Type B pancreatic cell (in vitro differentiated cells): ENCODE results near the gene ZNF335. TPM values are rescaled to one million over a fixed set of nuclear protein-coding genes. Genes with fewer than 3 reads are reported as not detected.

Experiments used
- DNase-seq: peaks from one replicate; pipeline ENCODE4 v3.0.0; 2021; ENCODE audit warnings: mixed read lengths; ENCODE audit not compliant: unreplicated experiment; ENCODE audit errors: extremely low spot score
- H3K27ac Mint-ChIP-seq: 2 replicates; pipeline ENCODE4 v1.8.0; 2021; ENCODE audit warnings: mild to moderate bottlenecking, mixed read lengths
- H3K27me3 Mint-ChIP-seq: 2 replicates; pipeline ENCODE4 v1.8.0; 2021; ENCODE audit warnings: mixed read lengths
- H3K36me3 Mint-ChIP-seq: 2 replicates; pipeline ENCODE4 v1.8.0; 2021; ENCODE audit warnings: mixed read lengths
- H3K4me1 Mint-ChIP-seq: one replicate; pipeline ENCODE4 v1.8.0; 2021; ENCODE audit warnings: mixed read lengths; ENCODE audit not compliant: unreplicated experiment
- H3K4me3 Mint-ChIP-seq: 2 replicates; pipeline ENCODE4 v1.8.0; 2021; ENCODE audit warnings: mild to moderate bottlenecking, mixed read lengths
- H3K9me3 Mint-ChIP-seq: 2 replicates; pipeline ENCODE4 v1.8.0; 2021; ENCODE audit warnings: mixed read lengths
- CTCF ChIP-seq: fragments of 200-600 bp; sonication (generic); conservative IDR thresholded peaks from 2 replicates; pipeline ENCODE4 v1.5.0; 2021; ENCODE audit warnings: antibody characterized with exemption, mild to moderate bottlenecking
- total RNA-seq: library from RNA; stranded (reverse); gene quantifications from 2 replicates; pipeline ENCODE4 v1.2.1, GENCODE V29; 2021; ENCODE audit warnings: low replicate concordance

Gene ZNF335
- total RNA-seq, 1 donor from 2014 or later, result 19.9 TPM

DNA sequence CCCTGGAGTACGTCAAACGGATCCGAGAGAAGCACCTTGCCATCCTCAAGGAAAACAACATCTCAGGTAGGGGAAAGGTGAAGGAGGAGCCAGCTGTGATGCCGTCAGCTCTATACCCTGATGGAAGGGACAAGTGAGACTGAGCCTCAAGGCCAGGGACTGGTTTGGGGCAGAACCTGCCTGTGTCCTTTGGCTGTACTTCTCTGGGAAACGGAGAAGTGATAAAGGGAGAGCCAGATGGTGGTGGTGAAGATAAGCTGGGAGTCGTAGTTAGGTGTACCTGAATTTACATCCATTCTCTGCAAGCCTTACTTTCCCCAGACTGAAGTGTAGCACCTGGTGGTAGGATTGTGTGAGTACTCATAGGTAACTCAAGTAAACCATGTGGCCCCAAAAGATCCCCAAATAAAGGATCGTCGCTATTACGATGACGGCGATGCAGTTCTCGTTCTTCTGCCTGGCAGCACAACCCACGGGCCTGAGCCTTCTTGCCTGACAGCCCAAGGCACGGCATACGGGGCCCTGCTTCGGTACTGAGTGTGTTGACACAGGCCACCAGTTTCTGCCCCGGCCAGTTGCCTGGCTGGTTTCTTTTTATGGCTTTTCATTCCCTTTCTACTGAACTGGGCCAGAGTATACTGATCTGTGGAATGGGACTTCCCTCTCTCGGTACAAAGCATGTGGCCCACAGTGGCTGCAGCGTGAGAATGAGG, 26.9 kb downstream of the ZNF335 start:
- TF ChIP-seq CTCF, result no peak
- Mint-ChIP-seq H3K9me3 (no peaks in the 10 kb centered on the region), H3K27ac (no peak overlapping the region), H3K4me1 (no peaks in the 10 kb centered on the region), H3K27me3 (no peaks in the 10 kb centered on the region), H3K4me3 (no peak overlapping the region), H3K36me3 (peaks cover 5% of the 10 kb centered on the region)
- no peak for DNase-seq

GRCh38 chr20:45944151-45944964, 27.6 kb downstream of the ZNF335 start:
- Mint-ChIP-seq H3K27me3 (no peaks in the 10 kb centered on the region), H3K9me3 (no peaks in the 10 kb centered on the region), H3K4me3 (no peak overlapping the region), H3K4me1 (no peaks in the 10 kb centered on the region), H3K27ac (no peak overlapping the region), H3K36me3 (peaks cover 11% of the 10 kb centered on the region)
- no peak for DNase-seq
- TF ChIP-seq CTCF, result no peak

DNA sequence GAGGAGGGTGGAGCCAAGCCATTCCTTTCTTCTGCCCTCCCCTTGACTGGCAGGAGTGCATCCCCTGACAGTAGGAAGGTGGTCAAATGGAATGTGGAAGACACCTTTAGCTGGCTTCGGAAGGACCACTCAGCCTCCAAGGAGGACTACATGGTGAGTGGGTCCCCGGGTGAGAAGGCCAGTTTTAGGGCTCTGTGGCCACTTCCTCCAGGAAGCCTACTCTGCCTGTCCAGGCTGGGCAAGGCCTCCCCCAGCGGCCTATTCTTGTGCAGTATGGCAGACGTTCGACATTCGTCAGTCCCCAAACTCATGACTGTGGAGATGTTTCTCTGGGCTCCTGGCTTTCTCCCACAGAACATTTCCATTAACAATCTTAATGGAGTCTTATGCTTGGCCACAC, 28.4 kb downstream of the ZNF335 start:
- Mint-ChIP-seq H3K4me1 (no peaks in the 10 kb centered on the region), H3K36me3 (peaks cover 12% of the 10 kb centered on the region)

DNA sequence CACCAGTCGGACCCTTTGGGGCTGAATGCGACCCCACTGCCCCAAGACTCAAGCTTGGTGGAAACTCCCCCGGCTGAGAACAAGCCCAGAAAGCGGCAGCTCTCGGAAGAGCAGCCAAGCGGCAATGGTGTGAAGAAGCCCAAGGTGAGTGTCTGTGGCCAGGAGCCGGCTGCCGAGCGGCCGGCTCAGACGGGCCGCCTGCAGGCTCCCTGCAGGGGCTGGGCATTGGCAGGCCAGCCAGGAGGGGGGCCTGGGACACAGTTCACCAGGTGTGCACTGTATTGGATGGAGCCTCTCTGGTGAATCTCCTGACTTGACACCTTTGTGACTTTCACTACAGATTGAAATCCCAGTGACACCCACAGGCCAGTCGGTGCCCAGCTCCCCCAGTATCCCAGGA, 31.5 kb downstream of the ZNF335 start:
- H3K4me1 Mint-ChIP-seq, result peaks cover 3% of the 10 kb centered on the region
- peaks cover 22% of the 10 kb centered on the region for H3K36me3 Mint-ChIP-seq
- H3K4me3 Mint-ChIP-seq, result no peak overlapping the region
- no peak for TF ChIP-seq CTCF
- no peak overlapping the region for H3K27ac Mint-ChIP-seq
- no peaks in the 10 kb centered on the region for H3K9me3 Mint-ChIP-seq
- H3K27me3 Mint-ChIP-seq, result no peaks in the 10 kb centered on the region
- no peak for DNase-seq

More for the DNA sequence above, 28.4 kb downstream of the ZNF335 start:
- no peak for TF ChIP-seq CTCF
- Mint-ChIP-seq H3K9me3 (no peaks in the 10 kb centered on the region), H3K27ac (no peak overlapping the region), H3K27me3 (no peaks in the 10 kb centered on the region), H3K4me3 (no peak overlapping the region)
- DNase-seq, result no peak

DNA sequence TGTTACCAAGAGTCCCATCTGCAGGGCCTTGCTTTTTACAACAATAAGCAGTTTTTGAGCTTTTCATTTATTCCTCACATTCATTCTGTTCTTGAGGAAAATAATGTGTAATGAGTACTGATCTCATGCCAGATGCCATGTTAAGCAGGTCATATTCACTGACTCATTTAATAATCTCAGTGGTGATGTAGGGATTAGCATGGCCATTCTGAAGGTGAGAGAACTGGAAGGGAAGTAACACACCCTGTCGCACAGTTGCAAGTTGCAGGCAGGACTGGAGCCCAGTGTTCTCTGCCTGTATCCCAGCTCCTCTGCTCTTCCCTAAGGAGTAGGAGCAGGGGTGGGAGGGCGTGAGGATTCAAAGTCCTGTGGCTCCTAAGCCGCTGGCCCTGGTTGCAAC, 31.9 kb downstream of the ZNF335 start:
- Mint-ChIP-seq H3K4me3 (no peak overlapping the region), H3K9me3 (no peaks in the 10 kb centered on the region), H3K27ac (no peak overlapping the region), H3K27me3 (no peaks in the 10 kb centered on the region), H3K36me3 (peaks cover 22% of the 10 kb centered on the region), H3K4me1 (peaks cover 3% of the 10 kb centered on the region)
- TF ChIP-seq CTCF, result no peak
- no peak for DNase-seq
